ENCODE results near the gene SIGLEC12.
"Not testable (repeated sequence)": the region's sequence is repeated elsewhere in the genome, so short reads cannot be mapped to it uniquely, and the experiment has no call there.

GRCh38 chr19:51463976-51464581 is 37.5 kb downstream of the SIGLEC12 start:
- not testable (repeated sequence) for TF ChIP-seq CTCF (conservative IDR thresholded peaks at IDR 0.05 in 1 of 2, IDR thresholded peaks at IDR 0.05 in 1 of 2; ENCODE audit: low read depth in 1 of 2, low read length in 2 of 2); EZH2 (IDR thresholded peaks at IDR 0.05; ENCODE audit: low read length, missing control alignments)

All from fibroblast of lung (primary cell).